HCT116 (cell line): ENCODE data around the gene IGDCC3. TPM values are rescaled to one million over a fixed set of nuclear protein-coding genes. Genes with fewer than 3 reads are reported as not detected.
A peak's percentile ranks its signal among the peaks of the same experiment; 100 is the strongest.

Experiments used
- ATAC-seq: fragments of 200-7000 bp; cut with Tn5 transposase; 2 replicates; pipeline ENCODE4 v1.9.1; 2020; ENCODE audit warnings: mild to moderate bottlenecking, moderate library complexity
- BruUV-seq: library from RNA; stranded (reverse); fragments of 400-500 nt; replicated peaks from 2 replicates; lab custom pipeline; 2021; lab: Mats Ljungman, UMichigan
- CTCF ChIA-PET: fragments of 300-600 bp; sonication (Branson Sonifier 250); formaldehyde crosslinking; loops from one replicate; lab custom pipeline; 2021; ENCODE audit warnings: antibody characterized with exemption; lab: Charles Lee
- POLR2A ChIA-PET: fragments of 300-600, 350-600 bp; sonication (Branson Sonifier 250); formaldehyde crosslinking; loops from one replicate; lab custom pipeline; 2021; ENCODE audit warnings: antibody characterized with exemption; lab: Charles Lee
- RAD21 ChIA-PET, 2 experiments: fragments of 300-600 bp; sonication (Branson Sonifier 250); formaldehyde crosslinking; loops; one replicate each; lab custom pipeline; 2023; ENCODE audit warnings: low total read pairs in 2 of 2; ENCODE audit not compliant: uncharacterized antibody in 2 of 2, unreplicated experiment in 2 of 2, low non-redundant PET in 1 of 2; lab: Charles Lee
- DNase-seq: peaks from one replicate; pipeline ENCODE4 v3.0.0-alpha.2; 2010; ENCODE audit warnings: low read depth, low spot score
- H2AFZ ChIP-seq: fragments of 200-600 bp; shearing (Covaris generic), sonication (generic); 2 replicates; pipeline ENCODE4 v1.6.1; 2017; ENCODE audit warnings: low read depth, mixed run types, mixed read lengths, antibody characterized with exemption, low read length; ENCODE audit not compliant: poor library complexity, severe bottlenecking
- H3K27ac ChIP-seq: 2 replicates; pipeline ENCODE4 v1.5.1; 2012; ENCODE audit warnings: low read depth, low read length
- H3K27me3 ChIP-seq: fragments of 200-600 bp; sonication (generic); 2 replicates; pipeline ENCODE4 v1.6.1; 2016; ENCODE audit warnings: mixed run types, low read length, mixed read lengths; ENCODE audit not compliant: insufficient read depth
- H3K36me3 ChIP-seq, 2 experiments: fragments of 200-500 bp in 1 of 2; fragments of 200-600 bp in 1 of 2; sonication (Bioruptor generic) in 1 of 2; sonication (generic) in 1 of 2; 2 replicates each; pipeline versions ENCODE4 v1.5.1 to v1.6.1; 2014 to 2016; ENCODE audit warnings: low read length in 2 of 2, inconsistent platforms in 1 of 2, mixed read lengths in 1 of 2, mixed run types in 1 of 2; ENCODE audit not compliant: insufficient read depth in 2 of 2, control insufficient read depth in 1 of 2
- H3K4me1 ChIP-seq, 2 experiments: fragments of 200-600 bp in 1 of 2; sonication (generic) in 1 of 2; 2 replicates each; pipeline versions ENCODE4 v1.5.1 to v1.6.1; 2012 to 2017; ENCODE audit warnings: low read length in 2 of 2, inconsistent platforms in 1 of 2, mild to moderate bottlenecking in 1 of 2, mixed read lengths in 1 of 2, mixed run types in 1 of 2, moderate library complexity in 1 of 2; ENCODE audit not compliant: insufficient read depth in 2 of 2, control insufficient read depth in 1 of 2
- H3K4me2 ChIP-seq: fragments of 200-600 bp; sonication (generic); 2 replicates; pipeline ENCODE4 v1.6.1; 2017; ENCODE audit warnings: mixed run types, low read length, mixed read lengths
- H3K4me3 ChIP-seq, 2 experiments: fragments of 200-600 bp in 1 of 2; sonication (generic) in 1 of 2; replicated peaks in 1 of 2; 2 replicates each; pipeline ENCODE4 v1.5.1; 2011 to 2016; ENCODE audit warnings: low read length in 2 of 2, control low read depth in 1 of 2, low read depth in 1 of 2, mild to moderate bottlenecking in 1 of 2, mixed read lengths in 1 of 2, mixed run types in 1 of 2
- H3K79me2 ChIP-seq: fragments of 200-600 bp; sonication (generic); 2 replicates; pipeline ENCODE4 v1.6.1; 2017; ENCODE audit warnings: mild to moderate bottlenecking, mixed run types, low read length, moderate library complexity, mixed read lengths; ENCODE audit not compliant: insufficient read depth
- H3K9ac ChIP-seq: fragments of 200-600 bp; sonication (generic); 2 replicates; pipeline ENCODE4 v1.6.1; 2016; ENCODE audit warnings: low read length, mixed read lengths
- H3K9me2 ChIP-seq: fragments of 200-600 bp; sonication (generic), shearing (Covaris generic); 2 replicates; pipeline ENCODE4 v1.6.1; 2017; ENCODE audit warnings: mixed run types, mild to moderate bottlenecking, moderate library complexity; ENCODE audit not compliant: insufficient read depth
- H3K9me3 ChIP-seq, 2 experiments: fragments of 200-500 bp in 1 of 2; fragments of 200-600 bp in 1 of 2; sonication (Bioruptor generic) in 1 of 2; sonication (generic) in 1 of 2; 2 replicates each; pipeline ENCODE4 v1.6.1; 2014 to 2017; ENCODE audit warnings: low read length in 2 of 2, mixed read lengths in 2 of 2, inconsistent platforms in 1 of 2, low read depth in 1 of 2, mild to moderate bottlenecking in 1 of 2, mixed run types in 1 of 2, moderate library complexity in 1 of 2; ENCODE audit not compliant: control insufficient read depth in 1 of 2, insufficient read depth in 1 of 2
- H4K20me1 ChIP-seq: fragments of 200-600 bp; sonication (generic), shearing (Covaris generic); 2 replicates; pipeline ENCODE4 v1.6.1; 2017; ENCODE audit warnings: mixed run types, mild to moderate bottlenecking, moderate library complexity; ENCODE audit not compliant: insufficient read depth
- CBX3 ChIP-seq: IDR thresholded peaks from 2 replicates; pipeline ENCODE4 v1.6.1; 2012; ENCODE audit warnings: low read depth
- CEBPB ChIP-seq: IDR thresholded peaks from 2 replicates; pipeline ENCODE4 v1.6.1; 2012; ENCODE audit warnings: low read depth
- EGR1 ChIP-seq: IDR thresholded peaks from 2 replicates; pipeline ENCODE4 v1.6.1; 2012; ENCODE audit warnings: low read depth
- JUND ChIP-seq: IDR thresholded peaks from 2 replicates; pipeline ENCODE4 v1.6.1; 2012
- MAX ChIP-seq: IDR thresholded peaks from 2 replicates; pipeline ENCODE4 v1.6.1; 2012
- POLR2A ChIP-seq: IDR thresholded peaks from 2 replicates; pipeline ENCODE4 v1.7.0; 2011; ENCODE audit warnings: borderline replicate concordance; ENCODE audit not compliant: insufficient read depth, insufficient read length; ENCODE audit errors: extremely low read depth
- POLR2AphosphoS5 ChIP-seq: IDR thresholded peaks from 2 replicates; pipeline ENCODE4 v1.6.1; 2011; ENCODE audit warnings: mild to moderate bottlenecking, low read depth, low read length, moderate library complexity
- SIN3A ChIP-seq: IDR thresholded peaks from 2 replicates; pipeline ENCODE4 v1.6.1; 2012; ENCODE audit warnings: low read depth
- SRF ChIP-seq: IDR thresholded peaks from 2 replicates; pipeline ENCODE4 v1.6.1; 2012; ENCODE audit warnings: low read depth
- TCF7L2 ChIP-seq: IDR thresholded peaks from 2 replicates; pipeline ENCODE4 v1.7.0; 2011; ENCODE audit warnings: borderline replicate concordance, inconsistent platforms; ENCODE audit not compliant: insufficient read depth, insufficient read length; ENCODE audit errors: extremely low read depth
- YY1 ChIP-seq: IDR thresholded peaks from 2 replicates; pipeline ENCODE4 v1.6.1; 2011; ENCODE audit warnings: low read length, low read depth, moderate library complexity, mild to moderate bottlenecking; ENCODE audit not compliant: insufficient replicate concordance; ENCODE audit errors: extremely low read depth
- ZNF274 ChIP-seq: fragments of 200-500 bp; sonication (Bioruptor generic); IDR thresholded peaks from 2 replicates; pipeline ENCODE4 v1.6.1; 2014; ENCODE audit warnings: mild to moderate bottlenecking, low read depth, low read length, inconsistent platforms
- intact Hi-C: fragments of 100-400 bp; cut with micrococcal nuclease; formaldehyde crosslinking; loops from 2 replicates; pipeline ENCODE4 v1.10.0; 2022
- total RNA-seq: library from RNA; stranded (reverse); gene quantifications from one replicate; pipeline ENCODE4 v1.2.1, GENCODE V29; 2021; ENCODE audit not compliant: unreplicated experiment
- TF ChIP-seq, protein P1 (sequence below): IDR thresholded peaks from 2 replicates; pipeline ENCODE4 v1.6.1; 2011; ENCODE audit warnings: mild to moderate bottlenecking, low read length, moderate library complexity; ENCODE audit not compliant: insufficient replicate concordance; ENCODE audit errors: extremely low read depth
- TF ChIP-seq, protein P2 (sequence below): IDR thresholded peaks from 2 replicates; pipeline ENCODE4 v1.6.1; 2012
- TF ChIP-seq, protein P3 (sequence below), 3 experiments: fragments of 200-600 bp in 1 of 3; sonication (generic) in 1 of 3; IDR thresholded peaks in 2 of 3; conservative IDR thresholded peaks in 1 of 3; 2 replicates each; pipeline ENCODE4 v1.5.1; 2012 to 2017; ENCODE audit warnings: low read depth in 2 of 3, low read length in 2 of 3, antibody characterized with exemption in 1 of 3, borderline replicate concordance in 1 of 3, control low read depth in 1 of 3, mild to moderate bottlenecking in 1 of 3, mixed read lengths in 1 of 3, mixed run types in 1 of 3, moderate library complexity in 1 of 3; ENCODE audit not compliant: insufficient read depth in 1 of 3

The IGDCC3 gene
- total RNA-seq, 1 experiment from 2014 or later = 0.44 TPM

GRCh38 chr15:65379986-65380385, 2.2 kb upstream of the IGDCC3 start:
- Histone ChIP-seq H3K4me1 (peaks cover 5 to 10% of the 10 kb centered on the region in 2 experiments), H3K4me2 (no peak overlapping the region), H3K9me2 (no peaks in the 10 kb centered on the region), H3K9me3 (no peaks in the 10 kb centered on the region), H3K9ac (no peak overlapping the region), H4K20me1 (no peaks in the 10 kb centered on the region), H3K27me3 (peaks cover 5% of the 10 kb centered on the region; the same call in 1 of the 2 replicates), H3K4me3 (no peak overlapping the region), H2AFZ (no peak overlapping the region), H3K27ac (no peak overlapping the region), H3K79me2 (no peaks in the 10 kb centered on the region), H3K36me3 (no peaks in the 10 kb centered on the region)
- ATAC-seq = no peak
- no peak for TF ChIP-seq POLR2A
- TF ChIP-seq TCF7L2 = no peak
- TF ChIP-seq YY1 = no peak
- TF ChIP-seq CEBPB = no peak
- no peak for TF ChIP-seq POLR2AphosphoS5
- TF ChIP-seq MAX = no peak
- no peak for TF ChIP-seq SRF
- no peak for DNase-seq
- intact Hi-C loops = no loop called here
- BruUV-seq = no TSS peak
- ChIA-PET CTCF (no interaction called here), RAD21 (no interaction called here), POLR2A (no interaction called here)

DNA sequence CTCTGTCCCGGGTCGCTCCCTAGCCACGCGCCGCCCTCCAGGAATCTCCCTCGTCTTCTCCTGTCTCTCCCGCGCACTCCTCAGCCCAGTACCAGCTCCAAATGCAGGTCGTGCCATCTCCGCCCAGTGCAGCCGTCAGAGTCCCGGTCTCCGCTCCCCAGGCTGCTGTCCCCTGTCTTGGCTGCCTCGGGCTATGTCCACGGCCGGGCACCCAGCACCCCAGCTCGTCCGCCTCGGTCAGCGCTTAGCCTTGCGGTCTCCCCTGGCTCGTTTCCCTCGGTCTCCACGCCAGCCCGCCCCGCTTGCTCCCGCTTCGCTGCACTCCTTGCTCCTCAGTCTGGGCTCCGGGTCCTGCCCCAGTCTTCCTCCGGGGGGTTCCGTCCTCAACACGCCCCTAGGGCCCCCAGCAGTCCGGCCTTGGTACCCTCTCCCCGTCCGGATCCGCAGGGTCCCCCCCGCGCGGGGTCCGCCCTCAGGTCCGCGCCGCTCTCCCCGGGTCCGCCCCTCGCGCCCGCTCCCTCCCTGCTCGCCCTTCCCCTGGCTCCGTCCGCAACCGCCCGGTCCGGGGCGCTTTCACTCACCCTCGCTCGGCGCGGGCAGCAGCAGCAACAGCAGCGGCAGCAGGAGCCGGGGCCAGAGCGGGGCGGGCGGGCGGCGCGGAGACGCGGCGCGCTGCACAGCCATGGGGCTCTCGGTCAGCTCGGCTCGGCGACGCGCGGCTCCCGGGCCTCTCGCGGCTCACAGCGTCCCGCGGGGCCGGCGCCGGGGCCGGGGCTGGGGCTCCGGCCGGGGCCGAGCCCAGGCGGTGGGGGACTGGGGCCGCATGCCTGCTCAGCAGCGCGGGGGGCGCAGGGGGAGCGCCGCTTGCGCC, 462 bp downstream of the IGDCC3 start:
- H3K4me3 ChIP-seq = peak overlapping the region; percentile 31 to 53
- H3K27me3 ChIP-seq = peaks cover 5% of the 10 kb centered on the region; the same call in 1 of the 2 replicates
- 0 out of 2 replicates have a peak overlapping the region, but pooled peaks have one; percentile 8 for H3K9ac ChIP-seq
- ChIA-PET RAD21 (no interaction called here), POLR2A (no interaction called here), CTCF (no interaction called here)
- H3K79me2 ChIP-seq = no peaks in the 10 kb centered on the region
- ATAC-seq (peak; percentile 71), DNase-seq (no peak)
- H3K4me2 ChIP-seq = peak overlapping the region; percentile 67
- intact Hi-C loops = no loop called here
- peaks cover 0 to 5% of the 10 kb centered on the region in 2 experiments; a peak in 1 of 4 replicates for H3K4me1 ChIP-seq
- H2AFZ ChIP-seq = no peak overlapping the region
- H3K27ac ChIP-seq = no peak overlapping the region; the same call in 1 of the 2 replicates
- no peaks in the 10 kb centered on the region for H4K20me1 ChIP-seq
- no peaks in the 10 kb centered on the region for H3K9me2 ChIP-seq
- H3K9me3 ChIP-seq = no peaks in the 10 kb centered on the region
- BruUV-seq = no TSS peak
- H3K36me3 ChIP-seq = no peaks in the 10 kb centered on the region
- no peak for TF ChIP-seq CBX3
- TF ChIP-seq, protein P1, sequence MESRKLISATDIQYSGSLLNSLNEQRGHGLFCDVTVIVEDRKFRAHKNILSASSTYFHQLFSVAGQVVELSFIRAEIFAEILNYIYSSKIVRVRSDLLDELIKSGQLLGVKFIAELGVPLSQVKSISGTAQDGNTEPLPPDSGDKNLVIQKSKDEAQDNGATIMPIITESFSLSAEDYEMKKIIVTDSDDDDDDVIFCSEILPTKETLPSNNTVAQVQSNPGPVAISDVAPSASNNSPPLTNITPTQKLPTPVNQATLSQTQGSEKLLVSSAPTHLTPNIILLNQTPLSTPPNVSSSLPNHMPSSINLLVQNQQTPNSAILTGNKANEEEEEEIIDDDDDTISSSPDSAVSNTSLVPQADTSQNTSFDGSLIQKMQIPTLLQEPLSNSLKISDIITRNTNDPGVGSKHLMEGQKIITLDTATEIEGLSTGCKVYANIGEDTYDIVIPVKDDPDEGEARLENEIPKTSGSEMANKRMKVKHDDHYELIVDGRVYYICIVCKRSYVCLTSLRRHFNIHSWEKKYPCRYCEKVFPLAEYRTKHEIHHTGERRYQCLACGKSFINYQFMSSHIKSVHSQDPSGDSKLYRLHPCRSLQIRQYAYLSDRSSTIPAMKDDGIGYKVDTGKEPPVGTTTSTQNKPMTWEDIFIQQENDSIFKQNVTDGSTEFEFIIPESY = no peak
- TF ChIP-seq, protein P2, sequence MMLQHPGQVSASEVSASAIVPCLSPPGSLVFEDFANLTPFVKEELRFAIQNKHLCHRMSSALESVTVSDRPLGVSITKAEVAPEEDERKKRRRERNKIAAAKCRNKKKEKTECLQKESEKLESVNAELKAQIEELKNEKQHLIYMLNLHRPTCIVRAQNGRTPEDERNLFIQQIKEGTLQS = no peak
- TF ChIP-seq EGR1 = no peak
- no peak for TF ChIP-seq SIN3A
- no peak for TF ChIP-seq ZNF274
- no peak for TF ChIP-seq YY1
- no peak for TF ChIP-seq SRF
- TF ChIP-seq JUND = no peak
- TF ChIP-seq, protein P3, sequence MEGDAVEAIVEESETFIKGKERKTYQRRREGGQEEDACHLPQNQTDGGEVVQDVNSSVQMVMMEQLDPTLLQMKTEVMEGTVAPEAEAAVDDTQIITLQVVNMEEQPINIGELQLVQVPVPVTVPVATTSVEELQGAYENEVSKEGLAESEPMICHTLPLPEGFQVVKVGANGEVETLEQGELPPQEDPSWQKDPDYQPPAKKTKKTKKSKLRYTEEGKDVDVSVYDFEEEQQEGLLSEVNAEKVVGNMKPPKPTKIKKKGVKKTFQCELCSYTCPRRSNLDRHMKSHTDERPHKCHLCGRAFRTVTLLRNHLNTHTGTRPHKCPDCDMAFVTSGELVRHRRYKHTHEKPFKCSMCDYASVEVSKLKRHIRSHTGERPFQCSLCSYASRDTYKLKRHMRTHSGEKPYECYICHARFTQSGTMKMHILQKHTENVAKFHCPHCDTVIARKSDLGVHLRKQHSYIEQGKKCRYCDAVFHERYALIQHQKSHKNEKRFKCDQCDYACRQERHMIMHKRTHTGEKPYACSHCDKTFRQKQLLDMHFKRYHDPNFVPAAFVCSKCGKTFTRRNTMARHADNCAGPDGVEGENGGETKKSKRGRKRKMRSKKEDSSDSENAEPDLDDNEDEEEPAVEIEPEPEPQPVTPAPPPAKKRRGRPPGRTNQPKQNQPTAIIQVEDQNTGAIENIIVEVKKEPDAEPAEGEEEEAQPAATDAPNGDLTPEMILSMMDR (IDR thresholded peaks at IDR 0.05 in 2 of 3, conservative IDR thresholded peaks at IDR 0.05 in 1 of 3; ENCODE audit: borderline replicate concordance in 1 of 3, insufficient read depth in 1 of 3, low read depth in 2 of 3, low read length in 2 of 3) = no peak
